22Rv1 (cell line): ENCODE measurements around the gene XIRP1.

Experiments used
- H3K27ac ChIP-seq: fragments of 450-650 bp; 2 replicates; pipeline ENCODE4 v1.5.1; 2017
- CTCF ChIP-seq: fragments of 450-650 bp; IDR thresholded peaks from 2 replicates; pipeline ENCODE4 v1.5.1; 2017; ENCODE audit warnings: mild to moderate bottlenecking
- ZFX ChIP-seq: fragments of 450-650 bp; IDR thresholded peaks from 2 replicates; pipeline ENCODE4 v1.6.1; 2017; ENCODE audit warnings: antibody characterized with exemption, borderline replicate concordance

XIRP1 gene

GRCh38 chr3:39189150-39189958 lies 3.0 kb downstream of the XIRP1 start:
- H3K27ac ChIP-seq: no peak overlapping the region
- TF ChIP-seq CTCF (no peak), ZFX (no peak)

GRCh38 chr3:39188271-39189149 lies 3.9 kb downstream of the XIRP1 start:
- TF ChIP-seq ZFX (no peak), CTCF (no peak)
- no peak overlapping the region for H3K27ac ChIP-seq

- H3K27ac ChIP-seq: no peak overlapping the region
- TF ChIP-seq CTCF (no peak), ZFX (no peak)
Observed at GRCh38 chr3:39187372-39188155, 4.8 kb downstream of the XIRP1 start.

GRCh38 chr3:39186692-39187151 lies 5.7 kb downstream of the XIRP1 start:
- TF ChIP-seq ZFX (no peak), CTCF (no peak)
- H3K27ac ChIP-seq: no peak overlapping the region

GRCh38 chr3:39185959-39186691 lies 6.3 kb downstream of the XIRP1 start:
- no peak overlapping the region for H3K27ac ChIP-seq
- TF ChIP-seq ZFX (no peak), CTCF (no peak)

- H3K27ac ChIP-seq: no peak overlapping the region
- TF ChIP-seq ZFX (no peak), CTCF (no peak)
Observed at GRCh38 chr3:39185326-39185958, 7.0 kb downstream of the XIRP1 start.
